CD4-positive, alpha-beta T cell treated with Interleukin-15 for 4 hours (primary cell): Measurements from ENCODE around the gene KCNK10.

ENCODE experiments used
- DNase-seq: peaks from one replicate; pipeline ENCODE4 v3.0.0-alpha.2; 2020; ENCODE audit warnings: low spot score

KCNK10 gene, protein sequence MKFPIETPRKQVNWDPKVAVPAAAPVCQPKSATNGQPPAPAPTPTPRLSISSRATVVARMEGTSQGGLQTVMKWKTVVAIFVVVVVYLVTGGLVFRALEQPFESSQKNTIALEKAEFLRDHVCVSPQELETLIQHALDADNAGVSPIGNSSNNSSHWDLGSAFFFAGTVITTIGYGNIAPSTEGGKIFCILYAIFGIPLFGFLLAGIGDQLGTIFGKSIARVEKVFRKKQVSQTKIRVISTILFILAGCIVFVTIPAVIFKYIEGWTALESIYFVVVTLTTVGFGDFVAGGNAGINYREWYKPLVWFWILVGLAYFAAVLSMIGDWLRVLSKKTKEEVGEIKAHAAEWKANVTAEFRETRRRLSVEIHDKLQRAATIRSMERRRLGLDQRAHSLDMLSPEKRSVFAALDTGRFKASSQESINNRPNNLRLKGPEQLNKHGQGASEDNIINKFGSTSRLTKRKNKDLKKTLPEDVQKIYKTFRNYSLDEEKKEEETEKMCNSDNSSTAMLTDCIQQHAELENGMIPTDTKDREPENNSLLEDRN

DNA sequence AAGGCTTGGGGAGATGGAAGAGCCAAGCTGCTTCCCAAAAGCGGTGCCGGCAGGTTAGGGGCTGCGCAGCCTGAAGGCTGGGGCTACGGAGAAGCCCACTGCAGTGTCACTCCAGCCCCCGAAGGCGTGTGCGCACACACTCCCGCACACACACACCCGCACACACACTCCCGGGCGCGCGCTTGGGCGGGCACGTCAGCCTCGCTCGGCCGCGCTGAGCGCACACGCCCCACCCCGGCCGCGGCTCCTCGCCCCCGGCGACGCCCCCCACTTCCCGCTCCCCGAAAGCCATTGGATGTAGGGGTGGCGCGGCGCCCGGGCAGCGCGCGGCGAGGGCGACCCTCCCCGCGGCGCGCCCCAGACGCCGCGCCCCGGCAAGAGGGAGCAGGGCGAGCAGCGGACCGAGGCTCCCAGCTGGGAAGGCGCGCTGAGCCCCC, at the start of gene KCNK10:
TSS of gene KCNK10 (minus strand) at position 184 of the 437 bp plus-strand sequence. CDS start 471 bp downstream, outside the sequence.
- DNase-seq, result no peak

DNA sequence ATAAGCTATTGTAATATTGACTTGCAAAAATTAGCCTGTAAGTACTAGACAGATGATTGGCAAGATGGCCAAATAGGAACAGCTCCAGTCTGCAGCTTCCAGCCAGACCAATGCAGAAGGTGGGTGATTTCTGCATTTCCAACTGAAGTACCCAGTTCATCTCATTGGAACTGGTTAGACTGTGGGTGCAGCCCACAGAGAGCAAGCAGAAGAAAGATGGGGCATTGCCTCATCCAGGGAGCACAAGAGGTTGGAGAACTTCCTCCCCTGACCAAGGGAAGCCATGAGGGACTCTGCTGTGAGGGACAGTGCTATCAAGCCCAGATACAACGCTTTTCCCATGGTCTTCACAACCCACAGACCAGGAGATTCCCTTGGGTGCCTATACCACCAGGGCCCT, 46.4 kb upstream of the KCNK10 start:
- no peak for DNase-seq

DNA sequence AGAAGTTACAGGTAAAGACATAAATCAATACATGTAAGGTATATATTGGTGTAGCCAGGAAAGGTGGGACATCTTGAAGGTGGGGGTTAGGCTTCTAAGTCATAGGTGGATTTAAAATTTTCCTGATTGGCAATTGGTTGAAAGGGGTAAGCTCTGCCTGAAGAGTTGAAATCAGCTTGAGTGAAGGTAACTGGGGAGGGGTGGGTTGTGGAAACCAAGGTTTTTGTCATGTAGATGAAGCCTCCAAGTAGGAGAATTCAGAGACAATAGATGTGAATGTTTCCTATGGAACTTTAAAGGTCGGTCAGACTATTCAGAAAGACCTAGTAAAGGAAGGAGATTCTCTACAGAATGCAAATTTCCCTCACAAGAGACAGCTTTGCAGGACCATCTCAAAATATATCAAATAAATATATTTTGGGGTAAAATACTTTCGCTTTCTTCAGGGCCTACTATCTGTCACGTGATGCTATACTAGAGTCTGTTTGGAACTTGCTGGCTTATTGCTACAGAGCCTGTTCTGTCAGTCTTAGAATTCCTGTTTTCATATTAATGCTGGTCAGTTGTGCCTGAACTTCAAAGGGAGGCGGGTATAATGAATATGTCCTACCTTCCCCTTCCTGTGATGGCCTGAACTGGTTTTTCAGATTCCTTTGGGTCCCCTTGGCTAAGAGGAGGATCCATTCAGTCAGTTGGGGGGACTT, 41.8 kb upstream of the KCNK10 start:
- DNase-seq, result no peak

GRCh38 chr14:88363644-88364043, 40.6 kb upstream of the KCNK10 start:
- no peak for DNase-seq

GRCh38 chr14:88359500-88359899, 36.4 kb upstream of the KCNK10 start:
- DNase-seq, result no peak

DNA sequence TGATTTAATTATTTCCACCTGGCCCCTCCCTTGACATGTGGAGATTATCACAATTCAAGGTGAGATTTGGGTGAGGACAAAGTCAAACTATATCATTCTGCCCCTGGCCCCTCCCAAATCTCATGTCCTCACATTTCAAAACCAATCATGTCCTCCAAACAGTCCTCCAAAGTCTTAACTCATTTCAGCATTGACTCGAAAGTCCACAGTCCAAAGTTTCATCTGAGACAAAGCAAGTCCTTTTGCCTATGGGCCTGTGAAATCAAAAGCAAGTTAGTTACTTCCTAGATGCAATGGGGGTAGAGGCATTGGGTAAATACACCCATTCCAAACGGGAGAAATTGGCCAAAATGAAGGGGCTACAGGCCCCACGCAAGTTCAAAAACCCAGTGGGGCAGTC, 31.3 kb upstream of the KCNK10 start:
- no peak for DNase-seq

DNA sequence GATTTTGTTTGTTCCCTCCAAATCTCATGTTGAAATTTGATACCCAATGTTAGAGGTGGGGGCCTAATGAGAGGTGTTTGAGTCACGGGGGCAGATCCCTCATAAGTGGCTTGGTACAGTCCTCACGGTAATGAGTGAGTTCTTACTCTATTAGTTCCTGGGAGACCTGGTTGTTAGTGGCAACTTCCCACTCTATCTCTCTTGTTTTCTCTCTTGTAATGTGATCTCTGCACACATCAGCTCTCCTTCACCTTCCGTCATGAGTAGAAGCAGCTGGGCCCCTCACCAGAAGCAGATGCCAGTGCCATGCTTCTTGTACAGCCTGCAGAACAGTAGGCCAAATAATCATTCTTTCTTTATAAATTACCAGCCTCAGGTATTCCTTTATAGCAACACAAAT, 29.6 kb upstream of the KCNK10 start:
- DNase-seq, result no peak

GRCh38 chr14:88351966-88352691, 29.1 kb upstream of the KCNK10 start:
- no peak for DNase-seq

DNA sequence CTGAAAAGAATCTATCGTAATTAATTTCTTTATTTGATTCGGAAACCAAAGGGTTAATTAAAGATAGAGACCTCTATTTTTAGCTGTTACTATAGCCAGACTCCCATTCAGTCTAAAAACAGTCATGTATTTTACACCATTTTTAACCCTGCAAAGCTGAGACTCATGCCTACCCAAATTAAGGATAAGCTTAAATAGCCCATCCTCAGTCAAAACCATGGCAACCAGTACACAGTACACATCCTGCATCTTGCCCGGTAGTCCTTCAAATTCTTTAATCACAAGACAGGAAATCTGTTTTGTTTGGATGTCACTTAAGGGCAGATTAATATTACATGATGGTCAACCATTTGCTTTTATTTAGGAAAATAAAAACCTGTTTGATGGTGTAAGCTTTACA, 25.5 kb upstream of the KCNK10 start:
- DNase-seq, result no peak

DNA sequence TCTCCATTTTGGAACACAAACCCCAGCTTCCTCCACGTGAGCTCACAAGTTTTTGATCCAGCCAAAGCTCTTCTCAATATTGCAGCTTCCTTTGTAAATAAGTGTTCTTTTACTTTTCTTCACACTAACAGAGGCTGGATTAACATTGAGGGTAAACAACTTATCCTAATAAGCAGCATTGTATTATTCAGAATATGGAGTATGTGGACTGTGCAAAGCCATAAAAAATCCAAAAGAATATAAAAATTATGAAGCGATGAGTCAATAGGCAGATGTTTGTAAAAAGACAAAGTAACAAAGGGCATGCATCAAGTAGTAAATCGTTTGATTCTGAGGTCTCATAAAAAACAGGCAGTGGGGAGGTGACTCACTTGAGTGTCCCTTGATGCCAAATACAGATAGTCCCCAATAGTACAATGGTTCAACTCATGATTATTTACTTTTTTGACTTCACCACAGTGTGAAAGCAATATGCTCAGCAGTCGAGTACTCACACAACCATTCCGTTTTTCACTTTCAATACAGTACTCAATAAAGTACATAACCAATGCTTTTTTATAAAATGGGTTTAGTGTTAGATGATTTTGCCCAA, 23.1 kb upstream of the KCNK10 start:
- DNase-seq, result no peak

GRCh38 chr14:88342980-88343379, 19.9 kb upstream of the KCNK10 start:
- DNase-seq, result no peak

- DNase-seq, result no peak
These were observed 17.3 kb upstream of the KCNK10 start for GRCh38 chr14:88340357-88340756.

- DNase-seq, result no peak
These were observed 10.0 kb upstream of the KCNK10 start for GRCh38 chr14:88333036-88333435.

DNA sequence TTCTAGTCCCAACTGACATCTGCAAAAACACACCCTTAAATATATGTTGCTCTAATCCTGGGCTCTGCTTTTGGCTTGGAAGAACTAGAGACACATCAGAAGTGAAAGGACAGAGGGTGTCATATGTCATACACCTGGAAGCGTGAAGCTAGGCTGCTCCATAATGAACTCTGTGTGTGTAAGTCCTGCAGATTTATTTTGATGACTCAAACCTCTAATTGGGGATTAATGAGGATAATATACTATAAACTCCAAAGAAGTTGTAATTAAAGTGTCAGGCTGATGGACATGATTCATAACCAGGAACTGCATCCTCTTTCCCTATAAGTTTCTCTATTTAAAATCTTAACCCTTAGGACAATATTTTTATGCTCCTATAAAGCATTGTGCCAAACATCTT, 4.4 kb upstream of the KCNK10 start:
- DNase-seq, result no peak

DNA sequence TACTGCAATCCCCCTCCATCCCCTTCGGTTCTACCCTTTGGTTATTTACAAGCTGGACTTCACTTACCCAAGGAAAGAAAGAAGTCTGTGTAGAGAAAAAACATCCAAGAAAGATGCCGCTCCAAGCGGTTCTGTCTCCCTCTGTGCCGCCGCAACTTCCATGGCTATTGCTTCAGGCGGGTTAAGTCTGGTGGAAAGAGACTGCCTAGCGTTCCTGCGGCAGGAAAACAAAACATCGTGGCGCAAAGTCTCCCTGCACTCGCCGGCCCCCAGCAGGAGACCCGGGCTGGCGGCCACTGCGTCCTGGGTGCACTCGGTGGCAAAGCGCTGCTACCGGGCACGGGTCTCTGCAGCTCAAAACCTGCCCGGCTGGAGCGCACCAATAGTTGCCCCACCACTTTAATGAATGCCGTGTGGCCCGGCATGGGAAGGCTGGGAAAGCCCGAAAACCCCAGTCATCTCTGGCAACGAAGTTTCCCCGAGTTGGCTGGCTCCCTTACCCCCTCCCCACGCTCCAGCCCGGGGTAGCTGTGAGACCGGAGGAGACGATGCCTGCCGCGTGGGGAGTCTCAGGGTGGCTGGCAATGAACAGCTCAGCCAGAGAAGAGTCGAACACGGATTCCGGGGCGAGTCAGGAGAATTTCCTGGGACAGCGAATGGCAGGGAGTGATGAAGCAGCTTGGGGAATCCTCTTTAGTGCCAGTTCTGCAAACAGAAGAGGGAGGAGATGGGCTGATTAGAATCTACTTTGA, 3.5 kb upstream of the KCNK10 start:
- no peak for DNase-seq

- DNase-seq, result no peak
These were observed 2.8 kb upstream of the KCNK10 start for GRCh38 chr14:88325883-88326282.

- DNase-seq, result no peak
These were observed 1.9 kb upstream of the KCNK10 start for GRCh38 chr14:88324930-88325329.

- DNase-seq, result no peak
These were observed 1.4 kb upstream of the KCNK10 start for GRCh38 chr14:88324491-88324890.

DNA sequence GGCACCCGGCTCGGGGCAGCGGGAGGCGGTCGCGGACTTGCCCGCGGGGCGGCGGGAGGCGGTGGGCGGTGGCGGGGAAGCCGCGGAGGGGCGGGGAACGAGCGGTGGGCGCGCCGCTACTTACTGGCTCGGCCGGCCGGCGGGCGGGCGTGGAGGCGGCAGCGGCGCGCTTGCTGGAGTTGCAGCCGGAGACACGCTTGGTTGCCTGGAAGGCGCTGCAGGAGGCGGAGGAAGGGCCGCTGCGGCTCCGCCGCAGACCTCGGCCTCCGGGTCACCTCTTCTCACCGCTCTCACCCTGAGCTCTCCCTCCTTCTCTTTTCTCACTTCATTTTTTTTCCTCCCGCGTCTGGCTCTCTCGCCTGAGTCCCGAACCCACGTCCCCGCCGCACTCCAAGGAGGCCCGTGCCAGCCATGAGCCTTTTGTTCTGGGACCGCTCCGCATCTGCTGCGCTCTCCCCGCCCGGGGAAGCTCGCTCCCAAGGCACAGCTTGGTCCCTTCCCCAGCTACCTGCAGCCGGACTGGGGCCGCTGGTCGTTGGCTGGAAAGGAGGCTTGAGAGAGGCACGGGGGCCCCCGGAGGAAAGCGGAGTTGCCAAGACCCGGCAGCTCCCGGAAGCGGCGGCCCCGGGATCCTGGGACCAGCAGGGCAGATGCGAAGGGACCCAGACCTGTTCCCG, 592 bp upstream of the KCNK10 start:
- DNase-seq, result no peak

GRCh38 chr14:88322504-88323085, 474 bp downstream of the KCNK10 start:
- no peak for DNase-seq
